T-cell (primary cell): ENCODE measurements around the gene MCL1. TPM values are rescaled to one million over a fixed set of nuclear protein-coding genes. Genes with fewer than 3 reads are reported as not detected.

Experiments
- ATAC-seq, 4 experiments: fragments of 200-7000 bp in 3 of 4; fragments of 150-1000 bp in 1 of 4; cut with Tn5 transposase; replicated peaks in 1 of 4; 1 replicate in 3 of 4; 2 replicates in 1 of 4; pipeline ENCODE4 v1.10.0; 2021; ENCODE audit warnings: moderate library complexity in 3 of 4, mild to moderate bottlenecking in 2 of 4, moderate number of reproducible peaks in 1 of 4
- CTCF ChIA-PET, 2 donors: fragments of 300-600 bp; sonication (Branson Sonifier 250); formaldehyde crosslinking; loops; one replicate each; lab custom pipeline; 2022; ENCODE audit warnings: antibody characterized with exemption in 2 of 2; lab: Charles Lee
- POLR2A ChIA-PET, 2 donors: fragments of 300-600 bp; sonication (Branson Sonifier 250); formaldehyde crosslinking; loops; one replicate each; lab custom pipeline; 2022; ENCODE audit warnings: antibody characterized with exemption in 2 of 2; lab: Charles Lee
- DNase-seq, 35 experiments: peaks; one replicate each; pipeline versions ENCODE4 v3.0.0 to v3.0.0-alpha.2; 2013 to 2023
- H3K27ac ChIP-seq: one replicate; pipeline ENCODE4 v1.5.1; 2013; ENCODE audit warnings: low read length
- H3K27me3 ChIP-seq, 2 experiments: replicated peaks in 1 of 2; 1 replicate in 1 of 2; 2 replicates in 1 of 2; pipeline versions ENCODE4 v1.6.1 to v1.7.0; 2013; ENCODE audit warnings: low read length in 1 of 2, mixed read lengths in 1 of 2; ENCODE audit not compliant: control insufficient read depth in 2 of 2, insufficient read depth in 2 of 2; ENCODE audit errors: extremely low read depth in 1 of 2
- H3K36me3 ChIP-seq, 2 donors: 1 replicate in 1 of 2; 2 replicates in 1 of 2; pipeline versions ENCODE4 v1.6.1 to v1.7.0; 2013; ENCODE audit warnings: low read length in 1 of 2; ENCODE audit not compliant: control insufficient read depth in 2 of 2, insufficient read depth in 1 of 2; ENCODE audit errors: extremely low read depth in 1 of 2
- H3K4me1 ChIP-seq, 2 experiments: 1 replicate in 1 of 2; 2 replicates in 1 of 2; pipeline versions ENCODE4 v1.6.1 to v1.7.0; 2013; ENCODE audit warnings: low read length in 2 of 2, mixed read lengths in 1 of 2; ENCODE audit not compliant: insufficient read depth in 2 of 2, control insufficient read depth in 1 of 2; ENCODE audit errors: extremely low read depth in 1 of 2
- H3K4me3 ChIP-seq, 2 donors: 1 replicate in 1 of 2; 2 replicates in 1 of 2; pipeline versions ENCODE4 v1.5.1 to v1.7.0; 2013; ENCODE audit warnings: mild to moderate bottlenecking in 2 of 2, low read length in 1 of 2, moderate library complexity in 1 of 2; ENCODE audit not compliant: control insufficient read depth in 1 of 2; ENCODE audit errors: extremely low read depth in 1 of 2
- H3K9me3 ChIP-seq: 2 replicates; pipeline ENCODE4 v1.7.0; 2013
- H3K27ac Mint-ChIP-seq, 2 donors: one replicate each; pipeline ENCODE4 v1.8.0; 2020 to 2021; ENCODE audit warnings: mild to moderate bottlenecking in 2 of 2, mixed read lengths in 2 of 2
- H3K27me3 Mint-ChIP-seq, 2 donors: one replicate each; pipeline ENCODE4 v1.8.0; 2021 to 2022; ENCODE audit warnings: mixed read lengths in 2 of 2
- H3K36me3 Mint-ChIP-seq: one replicate; pipeline ENCODE4 v1.8.0; 2021; ENCODE audit warnings: mixed read lengths
- H3K4me1 Mint-ChIP-seq, 3 donors: one replicate each; pipeline ENCODE4 v1.8.0; 2020 to 2022; ENCODE audit warnings: mixed read lengths in 3 of 3, mild to moderate bottlenecking in 1 of 3
- H3K4me3 Mint-ChIP-seq, 3 donors: one replicate each; pipeline ENCODE4 v1.8.0; 2020 to 2022; ENCODE audit warnings: mild to moderate bottlenecking in 3 of 3, mixed read lengths in 3 of 3, moderate library complexity in 3 of 3
- H3K9me3 Mint-ChIP-seq, 3 donors: one replicate each; pipeline ENCODE4 v1.8.0; 2020 to 2022; ENCODE audit warnings: mixed read lengths in 3 of 3
- WGBS: methylation state at CpG from one replicate; pipeline ENCODE4 v1.1.5; 2013; ENCODE audit warnings: missing lambda C conversion rate; ENCODE audit not compliant: insufficient coverage; 5-methylcytosine and 5-hydroxymethylcytosine counted together
- total RNA-seq, 35 experiments: library from RNA in 6 of 35; stranded (reverse) in 6 of 35; fragments of 120-200 nt in 1 of 35; gene quantifications; one replicate each; pipeline versions ENCODE4 v1.2.1 to v1.2.4 and lab custom pipeline; 2013 to 2026

Gene MCL1
- total RNA-seq, 5 donors from 2014 or later (not counting 1 experiment from before 2014, with no cell fraction given): 478 to 731 (median 517) TPM

DNA sequence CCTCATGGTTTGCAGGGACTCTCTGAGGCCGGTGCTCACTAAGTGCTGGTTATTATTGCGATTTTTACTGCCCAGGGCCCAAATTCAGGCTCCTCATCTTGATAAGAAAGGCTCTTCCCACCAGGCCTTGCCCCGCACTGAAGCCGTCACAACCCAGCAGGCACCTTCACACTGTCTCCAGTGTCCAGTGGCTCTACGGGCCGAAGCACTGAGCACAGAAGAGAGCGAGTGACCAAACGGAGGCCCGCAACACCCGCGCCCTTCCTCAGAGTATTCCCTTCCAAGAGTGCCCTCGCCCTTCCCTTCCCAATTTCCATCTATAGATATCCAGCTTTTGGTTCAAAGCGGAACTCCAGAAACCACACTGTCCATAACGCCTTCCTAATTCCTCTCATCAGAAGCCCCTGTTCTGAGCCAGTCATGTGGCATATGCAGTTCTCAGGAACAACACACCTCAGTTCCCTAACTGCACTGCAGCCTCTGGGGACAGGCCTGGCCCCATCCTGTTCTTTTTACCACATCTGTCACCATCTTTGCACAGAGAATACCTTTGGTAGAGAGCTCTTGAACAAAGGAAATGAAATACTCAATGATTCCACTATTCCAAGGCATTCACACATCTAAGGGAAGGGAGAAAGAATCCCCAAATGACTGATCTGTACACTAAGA, 48.8 kb downstream of the MCL1 start:
- WGBS: 98% methylated on average over 14 of the region's 14 CpGs
- POLR2A ChIA-PET: interaction anchor here in 1 of 2 donors (0.6 kb wide), 1 partner anchor 86 kb away, joined by 3 read pairs; no protein-coding TSS in a partner anchor
- Histone ChIP-seq H3K27ac (no peak overlapping the region), H3K4me3 (no peak overlapping the region), H3K4me1 (no peaks in the 10 kb centered on the region), H3K36me3 (no peaks in the 10 kb centered on the region), H3K27me3 (peaks cover 0 to 7% of the 10 kb centered on the region in 2 experiments), H3K9me3 (no peaks in the 10 kb centered on the region)
- no peak overlapping the region for H3K27ac Mint-ChIP-seq
- H3K9me3 Mint-ChIP-seq: no peaks in the 10 kb centered on the region
- peaks cover 0 to 6% (median 3%) of the 10 kb centered on the region in 3 donors for H3K4me1 Mint-ChIP-seq
- H3K4me3 Mint-ChIP-seq: no peak overlapping the region
- no peaks in the 10 kb centered on the region for H3K36me3 Mint-ChIP-seq
- ATAC-seq (no peak), DNase-seq (no peak)
- H3K27me3 Mint-ChIP-seq: no peaks in the 10 kb centered on the region
- CTCF ChIA-PET: no interaction called here

DNA sequence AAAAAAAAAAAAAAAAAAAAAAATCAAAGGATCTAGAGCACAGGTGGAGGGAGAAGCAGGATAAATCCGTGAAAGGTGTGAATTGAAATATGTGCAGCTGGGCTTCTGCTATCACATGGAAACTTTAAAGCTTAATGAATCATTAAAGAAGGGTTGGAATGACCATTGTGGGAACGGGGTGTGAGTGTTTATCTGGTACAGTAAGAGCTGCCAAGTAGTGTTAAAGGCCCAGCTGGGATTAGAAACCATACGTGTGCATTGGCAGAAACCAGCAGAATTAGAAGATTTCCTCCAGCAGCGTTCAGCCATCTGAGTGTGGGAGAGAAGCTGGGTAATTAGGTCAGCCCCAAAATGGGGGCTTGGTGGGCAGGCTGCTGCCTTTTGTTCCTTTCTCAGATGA, 50.4 kb downstream of the MCL1 start:
- 66% methylated on average over 4 of the region's 4 CpGs for WGBS
- ChIA-PET CTCF (interaction anchor here in 1 of 2 donors (0.6 kb wide), 1 partner anchor 283 kb away, joined by 4 read pairs; no protein-coding TSS in a partner anchor), POLR2A (no interaction called here)
- ATAC-seq (no peak), DNase-seq (no peak)
- no peaks in the 10 kb centered on the region for H3K9me3 Mint-ChIP-seq
- H3K27me3 ChIP-seq: peaks cover 0 to 3% of the 10 kb centered on the region in 2 experiments
- no peak overlapping the region for H3K4me3 Mint-ChIP-seq
- H3K27ac ChIP-seq: no peak overlapping the region
- no peaks in the 10 kb centered on the region for H3K4me1 ChIP-seq
- no peaks in the 10 kb centered on the region for H3K27me3 Mint-ChIP-seq
- H3K27ac Mint-ChIP-seq: no peak overlapping the region
- H3K36me3 Mint-ChIP-seq: no peaks in the 10 kb centered on the region
- no peaks in the 10 kb centered on the region for H3K36me3 ChIP-seq
- no peaks in the 10 kb centered on the region for H3K9me3 ChIP-seq
- peaks cover 0 to 6% (median 3%) of the 10 kb centered on the region in 3 donors for H3K4me1 Mint-ChIP-seq
- no peak overlapping the region for H3K4me3 ChIP-seq

- H3K4me3 ChIP-seq: no peak overlapping the region
- Mint-ChIP-seq H3K36me3 (no peaks in the 10 kb centered on the region), H3K27ac (no peak overlapping the region), H3K4me3 (no peak overlapping the region), H3K27me3 (no peaks in the 10 kb centered on the region), H3K9me3 (no peaks in the 10 kb centered on the region), H3K4me1 (peaks cover 0 to 6% (median 3%) of the 10 kb centered on the region in 3 donors)
- no peak for ATAC-seq
- no peaks in the 10 kb centered on the region for H3K9me3 ChIP-seq
- no peak for DNase-seq
- ChIA-PET CTCF (interaction anchor here (0.6 to 0.7 kb wide), 2 partner anchors 55 to 61 kb away, joined by 4 read pairs; no protein-coding TSS in a partner anchor), POLR2A (no interaction called here)
- H3K27me3 ChIP-seq: no peaks in the 10 kb centered on the region
- H3K36me3 ChIP-seq: no peaks in the 10 kb centered on the region
- no CpG with 5 or more reads among the region's 1 CpG for WGBS
- H3K4me1 ChIP-seq: no peaks in the 10 kb centered on the region
- H3K27ac ChIP-seq: no peak overlapping the region
Observed at GRCh38 chr1:150528196-150528595, 51.2 kb downstream of the MCL1 start.

GRCh38 chr1:150525348-150525747, 54.1 kb downstream of the MCL1 start:
- no peaks in the 10 kb centered on the region for H3K27me3 Mint-ChIP-seq
- H3K9me3 ChIP-seq: no peaks in the 10 kb centered on the region
- WGBS: 80% methylated on average over 1 of the region's 3 CpGs
- CTCF ChIA-PET: no interaction called here
- H3K27me3 ChIP-seq: no peaks in the 10 kb centered on the region
- no peaks in the 10 kb centered on the region for H3K36me3 Mint-ChIP-seq
- no peaks in the 10 kb centered on the region for H3K4me1 Mint-ChIP-seq
- ATAC-seq (no peak), DNase-seq (no peak)
- no peak overlapping the region for H3K4me3 Mint-ChIP-seq
- H3K27ac ChIP-seq: no peak overlapping the region
- no peak overlapping the region for H3K27ac Mint-ChIP-seq
- H3K36me3 ChIP-seq: no peaks in the 10 kb centered on the region
- H3K4me1 ChIP-seq: no peaks in the 10 kb centered on the region
- H3K4me3 ChIP-seq: no peak overlapping the region
- H3K9me3 Mint-ChIP-seq: no peaks in the 10 kb centered on the region
- POLR2A ChIA-PET: no interaction called here

Other genes with a start within 250 kb of the MCL1 start
- 10 to 100 TPM; 44.2 to 50.6 (median 46.7) TPM for gene RPRD2, start 215.5 kb downstream of the MCL1 start, total RNA-seq
- 10 to 100 TPM; 24.1 to 35.9 (median 30.2) TPM for gene TARS2, start 92.2 kb downstream of the MCL1 start, total RNA-seq
- gene ECM1, start 71.5 kb downstream of the MCL1 start, total RNA-seq: 1 to 10 TPM in 3 of 5 donors, under 1 TPM in 2; 0.25 to 2.9 (median 1.2) TPM
- under 1 TPM in 3 of 5 donors, not detected in 2; 0.49 to 0.85 (median 0.73) TPM for gene FALEC, start 63.9 kb downstream of the MCL1 start, total RNA-seq
- gene ADAMTSL4, start 30.2 kb downstream of the MCL1 start, total RNA-seq: under 1 TPM; 0.26 to 0.66 (median 0.49) TPM
- gene ENSA, start 50.0 kb upstream of the MCL1 start, total RNA-seq: 100 to 1,000 TPM; 108 to 158 (median 110) TPM
- 10 to 100 TPM; 10.2 to 23.7 (median 21.5) TPM for gene GOLPH3L, start 117.5 kb upstream of the MCL1 start, total RNA-seq
- gene HORMAD1, start 141.3 kb upstream of the MCL1 start, total RNA-seq: under 1 TPM in 4 of 5 donors, not detected in 1; 0.28 to 0.55 (median 0.45) TPM
- 10 to 100 TPM; 72.4 to 94.7 (median 92.9) TPM for gene CTSS, start 186.2 kb upstream of the MCL1 start, total RNA-seq
- gene CTSK, start 228.7 kb upstream of the MCL1 start, total RNA-seq: 10 to 100 TPM in 2 of 5 donors, 1 to 10 TPM in 3; 6.1 to 14.1 (median 7.3) TPM